WTC11 (cell line): ENCODE results near the gene SORCS2. TPM values are rescaled to one million over a fixed set of nuclear protein-coding genes. Genes with fewer than 3 reads are reported as not detected.

ENCODE experiments used
- ATAC-seq: fragments of 200-7000 bp; cut with Tn5 transposase; 2 replicates; pipeline ENCODE4 v1.10.0; 2021; ENCODE audit warnings: mild to moderate bottlenecking, moderate library complexity
- CTCF ChIA-PET: fragments of 300-600 bp; sonication (Branson Sonifier 250); formaldehyde crosslinking; loops from one replicate; lab custom pipeline; 2021; ENCODE audit warnings: antibody characterized with exemption; lab: Charles Lee
- POLR2A ChIA-PET: fragments of 350-600 bp; sonication (Branson Sonifier 250); formaldehyde crosslinking; loops from one replicate; lab custom pipeline; 2021; ENCODE audit warnings: antibody characterized with exemption; lab: Charles Lee
- DNase-seq: peaks from one replicate; pipeline ENCODE4 v3.0.0; 2021; ENCODE audit warnings: low spot score
- H3K27ac Mint-ChIP-seq: 2 replicates; pipeline ENCODE4 v1.8.0; 2021; ENCODE audit warnings: mixed read lengths
- H3K27me3 Mint-ChIP-seq: 2 replicates; pipeline ENCODE4 v1.8.0; 2021; ENCODE audit warnings: low read depth, mild to moderate bottlenecking, moderate library complexity, mixed read lengths
- H3K36me3 Mint-ChIP-seq: 2 replicates; pipeline ENCODE4 v1.8.0; 2021; ENCODE audit warnings: mixed read lengths
- H3K4me1 Mint-ChIP-seq: 2 replicates; pipeline ENCODE4 v1.8.0; 2022; ENCODE audit warnings: mixed read lengths
- H3K4me3 Mint-ChIP-seq: 2 replicates; pipeline ENCODE4 v1.8.0; 2021; ENCODE audit warnings: mild to moderate bottlenecking, moderate library complexity, mixed read lengths
- H3K9me3 Mint-ChIP-seq: 2 replicates; pipeline ENCODE4 v1.8.0; 2021; ENCODE audit warnings: mixed read lengths
- FOXJ3 ChIP-seq: sonication (generic); formaldehyde crosslinking; IDR thresholded peaks from 2 replicates; pipeline ENCODE4 v1.9.0; 2021; ENCODE audit warnings: missing genetic modification reagents, mild to moderate bottlenecking, borderline replicate concordance
- FOXP1 ChIP-seq: sonication (generic); formaldehyde crosslinking; IDR thresholded peaks from 2 replicates; pipeline ENCODE4 v1.8.0; 2022; ENCODE audit warnings: missing genetic modification reagents, mild to moderate bottlenecking, moderate library complexity, borderline replicate concordance
- GTF2I ChIP-seq: fragments of 250-450 bp; sonication (Bioruptor Pico); conservative IDR thresholded peaks from 2 replicates; pipeline ENCODE4 v1.4.0; 2021; ENCODE audit warnings: mild to moderate bottlenecking
- IRF2 ChIP-seq: sonication (generic); formaldehyde crosslinking; IDR thresholded peaks from 2 replicates; pipeline ENCODE4 v1.8.0; 2022; ENCODE audit warnings: low read depth, missing genetic modification reagents, borderline replicate concordance
- KAT7 ChIP-seq: sonication (generic); formaldehyde crosslinking; IDR thresholded peaks from 2 replicates; pipeline ENCODE4 v1.8.1; 2023; ENCODE audit warnings: missing genetic modification reagents, mild to moderate bottlenecking, borderline replicate concordance
- MYBL2 ChIP-seq: sonication (generic); formaldehyde crosslinking; IDR thresholded peaks from 2 replicates; pipeline ENCODE4 v1.8.1; 2023; ENCODE audit warnings: mild to moderate bottlenecking, moderate library complexity, missing genetic modification reagents
- NFATC4 ChIP-seq: fragments of 250-450 bp; sonication (Bioruptor Pico); IDR thresholded peaks from 2 replicates; pipeline ENCODE4 v1.9.0; 2021; ENCODE audit warnings: mild to moderate bottlenecking
- NFE2L1 ChIP-seq: sonication (generic); formaldehyde crosslinking; IDR thresholded peaks from 2 replicates; pipeline ENCODE4 v1.8.1; 2023; ENCODE audit warnings: missing genetic modification reagents
- NR2C2 ChIP-seq: sonication (generic); formaldehyde crosslinking; IDR thresholded peaks from 2 replicates; pipeline ENCODE4 v1.8.0; 2022; ENCODE audit warnings: mild to moderate bottlenecking, missing genetic modification reagents
- RORB ChIP-seq: fragments of 250-450 bp; sonication (Bioruptor Pico); IDR thresholded peaks from 2 replicates; pipeline ENCODE4 v1.9.0; 2021; ENCODE audit warnings: mild to moderate bottlenecking
- SOX15 ChIP-seq: fragments of 250-450 bp; sonication (Bioruptor Pico); IDR thresholded peaks from 2 replicates; pipeline ENCODE4 v1.9.0; 2021; ENCODE audit warnings: mild to moderate bottlenecking
- TCF7 ChIP-seq: sonication (generic); formaldehyde crosslinking; IDR thresholded peaks from 2 replicates; pipeline ENCODE4 v1.8.0; 2022; ENCODE audit warnings: mild to moderate bottlenecking, low read depth, missing genetic modification reagents, moderate library complexity
- ZNF317 ChIP-seq: sonication (generic); formaldehyde crosslinking; IDR thresholded peaks from 2 replicates; pipeline ENCODE4 v1.8.1; 2023; ENCODE audit warnings: low read depth, mild to moderate bottlenecking, moderate library complexity, missing genetic modification reagents, borderline replicate concordance
- total RNA-seq: library from RNA; stranded (reverse); gene quantifications from 3 replicates; pipeline ENCODE4 v1.2.3, GENCODE V29; 2021
- TF ChIP-seq, protein P1 (sequence below): fragments of 250-450 bp; sonication (Bioruptor Pico); conservative IDR thresholded peaks from 2 replicates; pipeline ENCODE4 v1.9.0; 2021; ENCODE audit warnings: mild to moderate bottlenecking
- TF ChIP-seq, protein P2 (sequence below): sonication (generic); formaldehyde crosslinking; IDR thresholded peaks from 2 replicates; pipeline ENCODE4 v1.8.1; 2022; ENCODE audit warnings: low read depth, mild to moderate bottlenecking, moderate library complexity, missing genetic modification reagents, borderline replicate concordance
- TF ChIP-seq, protein P3 (sequence below): fragments of 250-450 bp; sonication (Bioruptor Pico); IDR thresholded peaks from 2 replicates; pipeline ENCODE4 v1.9.0; 2021; ENCODE audit warnings: moderate library complexity, mild to moderate bottlenecking, inconsistent platforms, borderline replicate concordance
- TF ChIP-seq, protein P4 (sequence below): fragments of 200-600 bp; IDR thresholded peaks from 2 replicates; pipeline ENCODE4 v1.8.0; 2022; ENCODE audit warnings: antibody characterized with exemption
- TF ChIP-seq, protein P5 (sequence below): sonication (generic); formaldehyde crosslinking; IDR thresholded peaks from 2 replicates; pipeline ENCODE4 v1.8.1; 2022; ENCODE audit warnings: low read depth, missing genetic modification reagents, borderline replicate concordance
- TF ChIP-seq, protein P6 (sequence below): sonication (generic); formaldehyde crosslinking; IDR thresholded peaks from 2 replicates; pipeline ENCODE4 v1.8.1; 2023; ENCODE audit warnings: mild to moderate bottlenecking, moderate library complexity, missing genetic modification reagents
- TF ChIP-seq, protein P7 (sequence below): sonication (generic); formaldehyde crosslinking; IDR thresholded peaks from 2 replicates; pipeline ENCODE4 v1.8.0; 2023; ENCODE audit warnings: mild to moderate bottlenecking, missing genetic modification reagents

Gene SORCS2
- total RNA-seq, 1 experiment from 2014 or later, result 6.6 TPM

DNA sequence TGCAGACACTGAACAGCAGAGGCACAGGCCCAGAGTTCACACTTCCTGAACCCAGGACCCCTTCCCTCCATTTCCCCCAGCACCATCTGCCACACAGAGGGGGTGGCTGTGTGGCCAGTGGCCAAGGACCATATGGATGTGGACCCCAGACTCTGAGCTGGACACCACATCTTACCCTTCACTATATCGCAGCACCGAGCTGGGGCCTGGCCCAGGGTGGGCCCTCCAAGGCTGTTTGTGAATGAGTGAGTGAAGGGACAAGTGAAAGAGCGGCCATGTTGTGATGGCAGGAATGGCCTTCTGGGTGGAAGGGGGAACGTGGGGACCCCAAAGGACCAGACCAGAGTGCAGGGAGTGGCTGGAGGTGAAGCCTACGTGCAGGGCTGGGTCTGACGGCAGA, 498.7 kb downstream of the SORCS2 start (continued):
- TF ChIP-seq, protein P1, sequence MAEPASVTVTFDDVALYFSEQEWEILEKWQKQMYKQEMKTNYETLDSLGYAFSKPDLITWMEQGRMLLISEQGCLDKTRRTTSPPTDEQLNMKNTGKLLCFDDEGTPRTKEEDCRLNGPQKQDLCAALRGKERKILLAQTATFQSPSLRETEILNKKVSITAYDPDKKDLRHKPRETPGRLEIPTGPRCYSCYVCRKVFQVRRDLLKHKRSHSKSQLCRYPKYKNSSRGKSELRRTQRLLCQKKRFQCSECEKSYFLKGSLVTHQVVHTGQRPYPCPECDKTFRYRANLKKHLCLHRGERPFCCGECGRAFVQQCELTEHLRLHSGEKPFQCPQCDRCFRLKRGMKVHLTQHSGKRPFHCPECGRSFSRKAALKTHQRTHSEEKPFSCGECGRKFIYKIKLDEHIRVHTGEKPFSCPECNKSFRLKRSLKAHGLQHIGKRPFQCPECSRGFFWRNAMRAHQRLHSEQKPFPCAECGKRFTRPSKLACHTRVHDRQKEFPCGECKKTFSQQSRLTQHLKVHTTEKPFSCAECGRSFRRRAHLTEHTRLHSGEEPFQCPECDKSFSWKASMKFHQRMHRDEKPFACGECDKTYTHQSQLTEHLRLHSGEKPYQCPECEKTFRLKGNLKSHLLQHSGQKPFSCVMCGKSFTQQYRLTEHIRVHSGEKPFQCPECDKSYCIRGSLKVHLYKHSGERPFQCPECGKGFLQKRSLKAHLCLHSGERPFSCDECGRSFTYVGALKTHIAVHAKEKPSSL (CRISPR knock-in tag), result no peak

DNA sequence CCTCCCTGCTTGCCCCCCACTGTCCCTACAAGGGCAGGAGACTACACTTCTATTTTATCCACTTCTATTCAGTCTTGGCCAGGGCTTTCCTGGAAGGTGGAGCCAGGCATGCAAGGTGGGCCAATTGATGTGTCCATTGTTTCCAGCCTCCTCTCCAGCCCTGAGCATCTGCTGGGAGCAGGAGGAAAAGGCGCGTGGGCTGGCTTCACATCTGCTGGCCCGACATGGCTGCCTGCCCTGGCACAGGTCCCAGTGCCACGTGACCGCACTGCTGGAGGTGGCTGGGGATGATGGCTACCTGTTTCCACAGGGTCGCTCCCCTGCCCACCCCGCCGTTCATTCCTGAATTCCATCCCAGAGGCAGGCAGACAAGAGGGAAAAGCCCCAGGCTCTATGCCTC, 499.6 kb downstream of the SORCS2 start:
- no peaks in the 10 kb centered on the region for H3K4me1 Mint-ChIP-seq
- H3K4me3 Mint-ChIP-seq, result no peak overlapping the region
- no peak for ATAC-seq
- no peak for TF ChIP-seq NR2C2
- TF ChIP-seq, protein P2, sequence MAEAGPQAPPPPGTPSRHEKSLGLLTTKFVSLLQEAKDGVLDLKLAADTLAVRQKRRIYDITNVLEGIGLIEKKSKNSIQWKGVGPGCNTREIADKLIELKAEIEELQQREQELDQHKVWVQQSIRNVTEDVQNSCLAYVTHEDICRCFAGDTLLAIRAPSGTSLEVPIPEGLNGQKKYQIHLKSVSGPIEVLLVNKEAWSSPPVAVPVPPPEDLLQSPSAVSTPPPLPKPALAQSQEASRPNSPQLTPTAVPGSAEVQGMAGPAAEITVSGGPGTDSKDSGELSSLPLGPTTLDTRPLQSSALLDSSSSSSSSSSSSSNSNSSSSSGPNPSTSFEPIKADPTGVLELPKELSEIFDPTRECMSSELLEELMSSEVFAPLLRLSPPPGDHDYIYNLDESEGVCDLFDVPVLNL (CRISPR knock-in tag), result no peak
- TF ChIP-seq TCF7 (CRISPR knock-in tag), result no peak
- TF ChIP-seq NFATC4 (CRISPR knock-in tag), result no peak
- TF ChIP-seq RORB (CRISPR knock-in tag), result no peak
- no peak for TF ChIP-seq IRF2 (CRISPR knock-in tag)
- TF ChIP-seq, protein P3, sequence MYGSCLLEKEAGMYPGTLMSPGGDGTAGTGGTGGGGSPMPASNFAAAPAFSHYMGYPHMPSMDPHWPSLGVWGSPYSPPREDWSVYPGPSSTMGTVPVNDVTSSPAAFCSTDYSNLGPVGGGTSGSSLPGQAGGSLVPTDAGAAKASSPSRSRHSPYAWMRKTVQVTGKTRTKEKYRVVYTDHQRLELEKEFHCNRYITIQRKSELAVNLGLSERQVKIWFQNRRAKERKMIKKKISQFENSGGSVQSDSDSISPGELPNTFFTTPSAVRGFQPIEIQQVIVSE (CRISPR knock-in tag), result no peak
- TF ChIP-seq, protein P4, sequence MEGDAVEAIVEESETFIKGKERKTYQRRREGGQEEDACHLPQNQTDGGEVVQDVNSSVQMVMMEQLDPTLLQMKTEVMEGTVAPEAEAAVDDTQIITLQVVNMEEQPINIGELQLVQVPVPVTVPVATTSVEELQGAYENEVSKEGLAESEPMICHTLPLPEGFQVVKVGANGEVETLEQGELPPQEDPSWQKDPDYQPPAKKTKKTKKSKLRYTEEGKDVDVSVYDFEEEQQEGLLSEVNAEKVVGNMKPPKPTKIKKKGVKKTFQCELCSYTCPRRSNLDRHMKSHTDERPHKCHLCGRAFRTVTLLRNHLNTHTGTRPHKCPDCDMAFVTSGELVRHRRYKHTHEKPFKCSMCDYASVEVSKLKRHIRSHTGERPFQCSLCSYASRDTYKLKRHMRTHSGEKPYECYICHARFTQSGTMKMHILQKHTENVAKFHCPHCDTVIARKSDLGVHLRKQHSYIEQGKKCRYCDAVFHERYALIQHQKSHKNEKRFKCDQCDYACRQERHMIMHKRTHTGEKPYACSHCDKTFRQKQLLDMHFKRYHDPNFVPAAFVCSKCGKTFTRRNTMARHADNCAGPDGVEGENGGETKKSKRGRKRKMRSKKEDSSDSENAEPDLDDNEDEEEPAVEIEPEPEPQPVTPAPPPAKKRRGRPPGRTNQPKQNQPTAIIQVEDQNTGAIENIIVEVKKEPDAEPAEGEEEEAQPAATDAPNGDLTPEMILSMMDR, result no peak
- TF ChIP-seq, protein P5, sequence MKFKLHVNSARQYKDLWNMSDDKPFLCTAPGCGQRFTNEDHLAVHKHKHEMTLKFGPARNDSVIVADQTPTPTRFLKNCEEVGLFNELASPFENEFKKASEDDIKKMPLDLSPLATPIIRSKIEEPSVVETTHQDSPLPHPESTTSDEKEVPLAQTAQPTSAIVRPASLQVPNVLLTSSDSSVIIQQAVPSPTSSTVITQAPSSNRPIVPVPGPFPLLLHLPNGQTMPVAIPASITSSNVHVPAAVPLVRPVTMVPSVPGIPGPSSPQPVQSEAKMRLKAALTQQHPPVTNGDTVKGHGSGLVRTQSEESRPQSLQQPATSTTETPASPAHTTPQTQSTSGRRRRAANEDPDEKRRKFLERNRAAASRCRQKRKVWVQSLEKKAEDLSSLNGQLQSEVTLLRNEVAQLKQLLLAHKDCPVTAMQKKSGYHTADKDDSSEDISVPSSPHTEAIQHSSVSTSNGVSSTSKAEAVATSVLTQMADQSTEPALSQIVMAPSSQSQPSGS (CRISPR knock-in tag), result no peak
- TF ChIP-seq KAT7 (CRISPR knock-in tag), result no peak
- no peak for TF ChIP-seq GTF2I (CRISPR knock-in tag)
- TF ChIP-seq ZNF317 (CRISPR knock-in tag), result no peak
- TF ChIP-seq, all 79 proteins: peak for 0
- ChIA-PET POLR2A (interaction anchor here (0.6 kb wide), 1 partner anchor 558 kb away, joined by 3 read pairs; no protein-coding TSS in a partner anchor), CTCF (no interaction called here)
- Mint-ChIP-seq H3K9me3 (no peaks in the 10 kb centered on the region; the same call in 1 of the 2 replicates), H3K36me3 (no peaks in the 10 kb centered on the region), H3K27me3 (no peaks in the 10 kb centered on the region; the same call in none of the 2 replicates), H3K27ac (no peak overlapping the region)
- no peak for DNase-seq

DNA sequence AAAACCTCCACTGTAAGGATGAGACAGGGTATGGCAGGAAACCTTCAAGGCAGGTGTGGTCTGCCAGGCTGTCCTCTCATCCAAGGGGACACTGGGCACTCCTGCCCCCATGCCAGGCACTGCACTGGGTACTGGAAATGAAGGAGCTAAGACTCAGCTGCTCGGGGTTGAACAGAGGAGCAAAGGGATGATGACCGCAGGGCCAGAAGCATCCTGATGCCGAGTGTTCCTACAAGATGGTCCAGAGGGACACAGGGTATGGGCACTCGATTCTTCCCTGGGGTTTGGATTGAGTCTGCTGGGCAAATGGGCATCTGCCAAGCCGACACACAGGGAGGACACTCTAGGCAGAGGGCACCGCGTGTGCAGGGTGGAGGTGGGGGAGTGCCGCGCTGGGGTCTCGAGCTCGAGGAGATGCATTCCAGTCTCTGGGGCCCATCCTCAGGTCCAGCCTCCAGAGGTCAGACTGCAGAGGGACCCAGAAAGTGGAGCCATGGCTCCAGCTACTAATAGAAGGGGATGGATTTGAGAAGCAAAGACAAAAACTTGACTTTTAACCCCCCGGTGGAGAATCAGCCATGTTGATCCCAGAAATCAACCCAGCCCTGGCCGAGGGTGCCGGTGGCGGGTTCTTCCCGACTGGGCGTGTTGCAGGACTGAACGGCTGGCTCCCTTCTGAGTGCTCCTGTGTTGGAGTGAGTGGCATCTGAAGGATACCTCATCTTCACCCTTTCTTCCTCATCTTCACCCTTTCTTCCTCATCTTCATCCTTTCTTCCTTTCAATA, 500.3 kb downstream of the SORCS2 start:
- POLR2A ChIA-PET, result interaction anchor here (0.6 kb wide), 1 partner anchor 557 kb away, joined by 3 read pairs; no protein-coding TSS in a partner anchor
- DNase-seq (no peak), ATAC-seq (no peak)
- CTCF ChIA-PET, result no interaction called here
- no peak overlapping the region for H3K4me3 Mint-ChIP-seq
- H3K27ac Mint-ChIP-seq, result no peak overlapping the region; the same call in 1 of the 2 replicates
- H3K27me3 Mint-ChIP-seq, result no peaks in the 10 kb centered on the region; the same call in none of the 2 replicates
- H3K9me3 Mint-ChIP-seq, result no peaks in the 10 kb centered on the region; the same call in 1 of the 2 replicates
- no peaks in the 10 kb centered on the region for H3K4me1 Mint-ChIP-seq
- H3K36me3 Mint-ChIP-seq, result no peaks in the 10 kb centered on the region
- TF ChIP-seq ZNF317 (CRISPR knock-in tag), result no peak
- no peak for TF ChIP-seq FOXP1 (CRISPR knock-in tag)
- TF ChIP-seq FOXJ3, result no peak
- TF ChIP-seq, protein P6, sequence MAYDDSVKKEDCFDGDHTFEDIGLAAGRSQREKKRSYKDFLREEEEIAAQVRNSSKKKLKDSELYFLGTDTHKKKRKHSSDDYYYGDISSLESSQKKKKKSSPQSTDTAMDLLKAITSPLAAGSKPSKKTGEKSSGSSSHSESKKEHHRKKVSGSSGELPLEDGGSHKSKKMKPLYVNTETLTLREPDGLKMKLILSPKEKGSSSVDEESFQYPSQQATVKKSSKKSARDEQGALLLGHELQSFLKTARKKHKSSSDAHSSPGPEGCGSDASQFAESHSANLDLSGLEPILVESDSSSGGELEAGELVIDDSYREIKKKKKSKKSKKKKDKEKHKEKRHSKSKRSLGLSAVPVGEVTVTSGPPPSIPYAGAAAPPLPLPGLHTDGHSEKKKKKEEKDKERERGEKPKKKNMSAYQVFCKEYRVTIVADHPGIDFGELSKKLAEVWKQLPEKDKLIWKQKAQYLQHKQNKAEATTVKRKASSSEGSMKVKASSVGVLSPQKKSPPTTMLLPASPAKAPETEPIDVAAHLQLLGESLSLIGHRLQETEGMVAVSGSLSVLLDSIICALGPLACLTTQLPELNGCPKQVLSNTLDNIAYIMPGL (CRISPR knock-in tag), result no peak
- TF ChIP-seq, protein P7, sequence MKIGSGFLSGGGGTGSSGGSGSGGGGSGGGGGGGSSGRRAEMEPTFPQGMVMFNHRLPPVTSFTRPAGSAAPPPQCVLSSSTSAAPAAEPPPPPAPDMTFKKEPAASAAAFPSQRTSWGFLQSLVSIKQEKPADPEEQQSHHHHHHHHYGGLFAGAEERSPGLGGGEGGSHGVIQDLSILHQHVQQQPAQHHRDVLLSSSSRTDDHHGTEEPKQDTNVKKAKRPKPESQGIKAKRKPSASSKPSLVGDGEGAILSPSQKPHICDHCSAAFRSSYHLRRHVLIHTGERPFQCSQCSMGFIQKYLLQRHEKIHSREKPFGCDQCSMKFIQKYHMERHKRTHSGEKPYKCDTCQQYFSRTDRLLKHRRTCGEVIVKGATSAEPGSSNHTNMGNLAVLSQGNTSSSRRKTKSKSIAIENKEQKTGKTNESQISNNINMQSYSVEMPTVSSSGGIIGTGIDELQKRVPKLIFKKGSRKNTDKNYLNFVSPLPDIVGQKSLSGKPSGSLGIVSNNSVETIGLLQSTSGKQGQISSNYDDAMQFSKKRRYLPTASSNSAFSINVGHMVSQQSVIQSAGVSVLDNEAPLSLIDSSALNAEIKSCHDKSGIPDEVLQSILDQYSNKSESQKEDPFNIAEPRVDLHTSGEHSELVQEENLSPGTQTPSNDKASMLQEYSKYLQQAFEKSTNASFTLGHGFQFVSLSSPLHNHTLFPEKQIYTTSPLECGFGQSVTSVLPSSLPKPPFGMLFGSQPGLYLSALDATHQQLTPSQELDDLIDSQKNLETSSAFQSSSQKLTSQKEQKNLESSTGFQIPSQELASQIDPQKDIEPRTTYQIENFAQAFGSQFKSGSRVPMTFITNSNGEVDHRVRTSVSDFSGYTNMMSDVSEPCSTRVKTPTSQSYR, result no peak
- no peak for TF ChIP-seq SOX15
- no peak for TF ChIP-seq NFE2L1
- no peak for TF ChIP-seq MYBL2
